Measurements from ENCODE around the gene USP35.

DNA sequence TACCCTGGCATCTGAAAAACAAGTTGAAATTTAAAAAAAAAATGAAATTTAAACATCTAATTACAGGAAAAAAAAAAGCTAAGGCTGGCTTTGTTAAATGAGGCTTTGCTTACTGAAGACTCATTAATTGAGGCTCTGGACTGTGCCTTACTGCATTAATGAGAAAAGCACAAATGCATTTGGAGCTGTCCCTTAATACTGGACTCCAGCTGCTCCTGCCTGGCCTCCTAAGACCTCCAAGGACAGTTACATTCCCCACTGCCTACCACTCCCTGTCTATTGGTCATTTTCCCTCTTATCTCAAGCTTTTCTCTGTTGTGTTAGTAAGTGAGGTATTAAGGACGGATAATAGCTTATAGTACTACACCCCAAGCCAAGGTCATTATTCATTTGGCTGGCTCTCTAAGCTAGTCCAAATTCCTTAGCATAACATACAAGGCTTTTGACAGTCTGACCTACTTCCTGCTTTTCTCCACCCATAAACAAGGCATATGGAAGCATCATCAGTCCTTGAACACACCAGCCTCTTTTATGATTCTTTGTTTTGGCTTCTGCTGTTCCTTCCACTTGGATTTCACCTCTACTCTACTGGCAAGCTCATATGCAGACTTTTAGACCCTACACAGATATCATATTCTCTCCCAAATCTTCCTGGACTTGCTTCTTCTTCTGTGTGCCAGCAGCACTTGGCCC is 62.5 kb downstream of the USP35 start:
- TF ChIP-seq POLR2AphosphoS5 (IDR thresholded peaks at IDR 0.05; ENCODE audit: insufficient read depth in 1 of 2, low read depth in 1 of 2) (no peak), POLR2A (IDR thresholded peaks at IDR 0.05) (no peak)
- TF ChIP-seq, protein P1, sequence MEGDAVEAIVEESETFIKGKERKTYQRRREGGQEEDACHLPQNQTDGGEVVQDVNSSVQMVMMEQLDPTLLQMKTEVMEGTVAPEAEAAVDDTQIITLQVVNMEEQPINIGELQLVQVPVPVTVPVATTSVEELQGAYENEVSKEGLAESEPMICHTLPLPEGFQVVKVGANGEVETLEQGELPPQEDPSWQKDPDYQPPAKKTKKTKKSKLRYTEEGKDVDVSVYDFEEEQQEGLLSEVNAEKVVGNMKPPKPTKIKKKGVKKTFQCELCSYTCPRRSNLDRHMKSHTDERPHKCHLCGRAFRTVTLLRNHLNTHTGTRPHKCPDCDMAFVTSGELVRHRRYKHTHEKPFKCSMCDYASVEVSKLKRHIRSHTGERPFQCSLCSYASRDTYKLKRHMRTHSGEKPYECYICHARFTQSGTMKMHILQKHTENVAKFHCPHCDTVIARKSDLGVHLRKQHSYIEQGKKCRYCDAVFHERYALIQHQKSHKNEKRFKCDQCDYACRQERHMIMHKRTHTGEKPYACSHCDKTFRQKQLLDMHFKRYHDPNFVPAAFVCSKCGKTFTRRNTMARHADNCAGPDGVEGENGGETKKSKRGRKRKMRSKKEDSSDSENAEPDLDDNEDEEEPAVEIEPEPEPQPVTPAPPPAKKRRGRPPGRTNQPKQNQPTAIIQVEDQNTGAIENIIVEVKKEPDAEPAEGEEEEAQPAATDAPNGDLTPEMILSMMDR (IDR thresholded peaks at IDR 0.05): no peak
